T follicular helper cell (primary cell): Measurements from ENCODE around the gene SPARCL1.
"Not testable (repeated sequence)": the region's sequence is repeated elsewhere in the genome, so short reads cannot be mapped to it uniquely, and the experiment has no call there.

Experiments
- DNase-seq: peaks from one replicate; pipeline ENCODE4 v3.0.0-alpha.2; 2020; ENCODE audit warnings: low read depth

The SPARCL1 gene

DNA sequence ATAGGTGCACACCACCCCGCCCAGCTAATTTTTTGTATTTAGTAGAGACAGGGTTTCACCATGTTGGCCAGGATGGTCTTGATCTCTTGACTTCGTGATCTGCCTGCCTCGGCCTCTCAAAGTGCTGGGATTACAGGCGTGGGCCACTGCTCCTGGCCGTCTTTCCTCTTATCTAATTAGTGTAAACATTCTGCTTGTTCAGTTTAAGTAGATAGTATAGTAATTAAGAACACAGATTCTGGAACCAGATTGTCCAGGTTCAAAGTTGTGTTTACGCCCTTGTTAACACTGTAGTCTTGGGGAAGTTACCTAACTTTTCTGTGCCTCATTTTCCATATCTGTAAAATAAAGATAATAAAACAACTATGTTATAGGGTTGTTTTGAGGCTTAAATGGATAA, 82.8 kb downstream of the SPARCL1 start:
- DNase-seq, result not testable (repeated sequence)

DNA sequence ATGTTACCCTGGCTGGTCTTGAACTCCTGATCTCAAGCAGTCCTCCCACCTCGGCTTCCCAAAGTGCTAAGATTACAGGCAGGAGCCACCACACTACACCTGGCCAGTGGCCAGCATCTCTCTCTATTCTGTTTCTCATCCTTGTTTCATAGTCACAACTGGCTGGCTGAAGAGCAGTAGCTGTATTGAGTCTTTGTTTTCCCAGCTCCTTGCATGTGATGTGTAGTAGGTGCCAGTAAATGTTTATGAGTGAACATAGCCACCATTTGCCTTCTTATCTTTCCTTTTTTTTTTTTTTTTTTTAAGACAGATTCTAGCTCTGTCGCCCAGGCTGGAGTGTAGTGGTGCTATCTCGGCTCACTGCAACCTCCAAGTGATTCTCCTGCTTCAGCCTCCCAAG, 83.2 kb downstream of the SPARCL1 start:
- DNase-seq, result no peak

DNA sequence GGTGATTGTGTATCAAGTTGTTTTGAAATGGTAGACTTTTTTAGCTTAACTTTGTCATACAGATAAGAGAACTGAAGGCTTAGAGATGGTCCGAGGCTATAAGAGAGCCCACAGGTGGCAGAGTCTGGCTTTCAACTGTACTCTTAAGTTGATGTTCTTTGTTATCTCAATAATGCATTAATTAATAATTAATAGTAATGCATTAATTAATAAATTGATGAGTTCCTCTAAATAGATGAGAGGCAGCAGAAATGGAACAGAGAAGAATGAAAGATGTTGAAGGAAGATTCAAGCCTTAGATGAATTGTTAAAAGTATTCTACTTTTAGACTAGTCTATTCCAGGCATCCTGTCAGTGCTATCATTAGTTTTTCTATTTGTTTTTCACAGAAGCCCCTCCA, 84.4 kb downstream of the SPARCL1 start:
- DNase-seq, result no peak

GRCh38 chr4:87442889-87443288, 86.3 kb downstream of the SPARCL1 start:
- DNase-seq, result no peak

- no peak for DNase-seq
Observed at GRCh38 chr4:87433342-87433741, 95.8 kb downstream of the SPARCL1 start.

GRCh38 chr4:87430038-87430437, 99.1 kb downstream of the SPARCL1 start:
- DNase-seq, result no peak

DNA sequence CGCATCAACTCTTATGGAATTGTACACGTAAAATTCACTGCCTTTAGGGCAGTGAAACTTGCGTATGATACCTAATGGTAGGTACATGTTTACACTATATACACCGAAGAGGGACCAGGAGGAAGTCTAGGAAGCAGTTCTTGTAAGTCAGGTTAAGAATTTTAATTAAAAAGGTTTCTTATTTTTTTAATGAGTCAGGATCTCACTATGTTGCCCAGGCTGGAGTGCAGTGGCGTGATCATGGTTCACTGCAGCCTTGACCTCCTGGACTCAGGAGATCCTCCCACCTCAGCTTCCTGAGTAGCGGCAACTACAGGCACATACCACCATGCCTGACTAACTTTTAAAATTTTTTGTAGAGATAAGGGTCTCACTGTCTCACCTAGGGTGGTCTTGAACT, 100.2 kb downstream of the SPARCL1 start:
- DNase-seq, result no peak

DNA sequence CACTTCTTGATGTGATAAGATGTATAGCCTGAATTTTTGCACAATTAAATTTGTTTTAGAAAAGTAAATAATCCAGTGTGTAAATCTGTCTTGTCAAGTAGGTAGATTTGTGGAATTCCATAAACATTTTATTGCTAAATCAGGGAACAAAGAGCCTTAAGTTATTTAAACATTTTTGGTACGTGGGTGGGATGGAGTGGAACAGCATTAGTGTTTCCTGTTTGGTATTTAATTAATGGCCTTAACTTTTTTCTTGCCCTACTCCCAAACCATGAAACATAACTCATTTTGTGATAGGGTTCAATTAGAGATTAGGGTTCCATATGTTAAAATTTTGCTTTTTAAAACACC, 101.7 kb downstream of the SPARCL1 start:
- DNase-seq, result no peak

GRCh38 chr4:87426865-87427517, 102.2 kb downstream of the SPARCL1 start:
- DNase-seq, result no peak

GRCh38 chr4:87425711-87426110, 103.5 kb downstream of the SPARCL1 start:
- DNase-seq, result no peak

DNA sequence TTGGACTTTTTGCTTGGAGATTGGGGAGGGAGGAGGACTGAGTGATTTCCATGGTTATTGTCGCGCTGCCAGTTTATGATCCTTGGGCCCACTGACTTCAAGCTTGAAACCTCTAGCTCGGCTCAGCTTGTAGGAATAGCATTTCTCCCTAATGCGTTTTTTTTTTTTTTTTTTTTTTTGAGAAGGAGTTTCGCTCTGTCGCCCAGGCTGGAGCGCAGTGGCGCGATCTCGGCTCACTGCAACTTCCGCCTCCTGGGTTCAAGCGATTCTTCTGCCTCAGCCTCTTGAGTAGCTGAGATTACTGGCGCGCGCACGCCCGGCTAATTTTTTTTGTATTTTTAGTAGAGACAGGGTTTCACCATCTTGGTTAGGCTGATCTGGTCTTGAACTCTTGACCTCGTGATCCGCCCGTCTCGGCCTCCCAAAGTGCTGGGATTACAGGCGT, 105.1 kb downstream of the SPARCL1 start:
- DNase-seq, result not testable (repeated sequence)
